MM.1S (cell line): Measurements from ENCODE around the gene DUSP14.

Experiments
- DNase-seq: peaks from one replicate; pipeline ENCODE4 v3.0.0-alpha.2; 2015
- H2AFZ ChIP-seq: fragments of 300-600 bp; sonication (generic); 2 replicates; pipeline ENCODE4 v1.6.0; 2016; ENCODE audit warnings: antibody characterized with exemption, low read length
- H3F3A ChIP-seq: fragments of 300-600 bp; sonication (generic); 2 replicates; pipeline ENCODE4 v1.6.1; 2016; ENCODE audit warnings: mild to moderate bottlenecking, antibody characterized with exemption, low read length, moderate library complexity, mixed read lengths; ENCODE audit not compliant: insufficient read depth
- H3K27ac ChIP-seq: fragments of 300-600 bp; sonication (generic); 2 replicates; pipeline ENCODE4 v1.5.1; 2016; ENCODE audit warnings: mild to moderate bottlenecking, low read length
- H3K27me3 ChIP-seq: fragments of 300-600 bp; sonication (generic); replicated peaks from 2 replicates; pipeline ENCODE4 v1.6.0; 2016; ENCODE audit warnings: low read length; ENCODE audit not compliant: insufficient read depth
- H3K36me3 ChIP-seq: fragments of 300-600 bp; sonication (generic); replicated peaks from 2 replicates; pipeline ENCODE4 v1.6.1; 2016; ENCODE audit warnings: mild to moderate bottlenecking, low read length, mixed read lengths; ENCODE audit not compliant: insufficient read depth
- H3K4me1 ChIP-seq: fragments of 300-600 bp; sonication (generic); 2 replicates; pipeline ENCODE4 v1.6.1; 2016; ENCODE audit warnings: low read length, mixed read lengths
- H3K4me2 ChIP-seq: fragments of 300-600 bp; sonication (generic); 2 replicates; pipeline ENCODE4 v1.6.0; 2016; ENCODE audit warnings: low read depth, low read length
- H3K4me3 ChIP-seq: fragments of 300-600 bp; sonication (generic); 2 replicates; pipeline ENCODE4 v1.5.1; 2016; ENCODE audit warnings: low read length, mixed read lengths
- H3K79me2 ChIP-seq: fragments of 300-600 bp; sonication (generic); 2 replicates; pipeline ENCODE4 v1.6.1; 2016; ENCODE audit warnings: mixed run types, low read length, mixed read lengths
- H3K9ac ChIP-seq: fragments of 300-600 bp; sonication (generic); 2 replicates; pipeline ENCODE4 v1.6.1; 2016; ENCODE audit warnings: low read length, mixed read lengths
- H3K9me2 ChIP-seq: fragments of 300-600 bp; sonication (generic); replicated peaks from 2 replicates; pipeline ENCODE4 v1.6.1; 2016; ENCODE audit warnings: mild to moderate bottlenecking, low read length, mixed read lengths; ENCODE audit not compliant: insufficient read depth
- H3K9me3 ChIP-seq: fragments of 300-600 bp; sonication (generic); replicated peaks from 2 replicates; pipeline ENCODE4 v1.6.1; 2016; ENCODE audit warnings: mild to moderate bottlenecking, low read length, mixed read lengths; ENCODE audit not compliant: insufficient read depth
- H4K20me1 ChIP-seq: fragments of 300-600 bp; sonication (generic); 2 replicates; pipeline ENCODE4 v1.6.1; 2016; ENCODE audit warnings: mild to moderate bottlenecking, low read length, moderate library complexity, mixed read lengths; ENCODE audit not compliant: insufficient read depth
- CTCF ChIP-seq: fragments of 300-600 bp; sonication (generic); IDR thresholded peaks from 2 replicates; pipeline ENCODE4 v1.5.1; 2016; ENCODE audit warnings: antibody characterized with exemption, low read length, mixed read lengths
- EZH2 ChIP-seq: fragments of 300-600 bp; sonication (generic); optimal IDR thresholded peaks from 2 replicates; pipeline ENCODE3; 2017; ENCODE audit warnings: low read depth, mild to moderate bottlenecking, antibody characterized with exemption, low read length, mixed read lengths
- EZH2phosphoT487 ChIP-seq: fragments of 300-600 bp; sonication (generic); IDR thresholded peaks from 2 replicates; pipeline ENCODE4 v1.6.1; 2018; ENCODE audit warnings: antibody characterized with exemption, low read length

Gene DUSP14

GRCh38 chr17:37481001-37481665, 8.6 kb upstream of the DUSP14 start:
- Histone ChIP-seq H4K20me1 (no peaks in the 10 kb centered on the region), H3K27me3 (no peaks in the 10 kb centered on the region), H3K9me3 (no peaks in the 10 kb centered on the region), H3K4me3 (no peak overlapping the region), H3K36me3 (0 out of 2 replicates have a peak, but pooled peaks cover 3% of the 10 kb centered on the region), H3F3A (no peaks in the 10 kb centered on the region), H3K9me2 (no peaks in the 10 kb centered on the region), H3K9ac (no peak overlapping the region), H3K4me2 (no peak overlapping the region), H3K4me1 (no peaks in the 10 kb centered on the region), H2AFZ (no peak overlapping the region), H3K79me2 (no peaks in the 10 kb centered on the region), H3K27ac (no peak overlapping the region)
- no peak for DNase-seq
- TF ChIP-seq EZH2 = no peak

- Histone ChIP-seq H3K27ac (no peak overlapping the region), H3K9me2 (no peaks in the 10 kb centered on the region), H3K4me3 (no peak overlapping the region), H3K79me2 (no peaks in the 10 kb centered on the region), H3K4me2 (no peak overlapping the region), H3K4me1 (peaks cover 7% of the 10 kb centered on the region), H3K27me3 (no peaks in the 10 kb centered on the region), H3K9me3 (no peaks in the 10 kb centered on the region), H4K20me1 (no peaks in the 10 kb centered on the region), H3K36me3 (0 out of 2 replicates have a peak, but pooled peaks cover under 1% of the 10 kb centered on the region), H3F3A (no peaks in the 10 kb centered on the region), H2AFZ (no peak overlapping the region), H3K9ac (no peak overlapping the region)
- DNase-seq = no peak
- TF ChIP-seq CTCF = no peak
- TF ChIP-seq EZH2 = no peak
- no peak for TF ChIP-seq EZH2phosphoT487
Observed at GRCh38 chr17:37483311-37484039, 6.2 kb upstream of the DUSP14 start.

- Histone ChIP-seq H3K9ac (no peak overlapping the region), H4K20me1 (no peaks in the 10 kb centered on the region), H3F3A (peaks cover 11% of the 10 kb centered on the region), H3K9me3 (no peaks in the 10 kb centered on the region), H3K36me3 (no peaks in the 10 kb centered on the region), H3K4me2 (no peak overlapping the region), H3K4me1 (peaks cover 7% of the 10 kb centered on the region), H3K79me2 (peaks cover 9% of the 10 kb centered on the region), H3K27ac (no peak overlapping the region), H3K27me3 (no peaks in the 10 kb centered on the region), H2AFZ (no peak overlapping the region), H3K9me2 (no peaks in the 10 kb centered on the region), H3K4me3 (no peak overlapping the region)
- no peak for DNase-seq
- no peak for TF ChIP-seq EZH2
- no peak for TF ChIP-seq CTCF
- no peak for TF ChIP-seq EZH2phosphoT487
Observed at GRCh38 chr17:37485938-37486570, 3.6 kb upstream of the DUSP14 start.
